Measurements from ENCODE around the gene NLRP12. TPM values are rescaled to one million over a fixed set of nuclear protein-coding genes. Genes with fewer than 3 reads are reported as not detected.

NLRP12 gene
- total and polyA plus RNA-seq, 10 of the 15 experiments (the other 5 are each of a cell fraction or from before 2014, with no cell fraction given), result not detected

DNA sequence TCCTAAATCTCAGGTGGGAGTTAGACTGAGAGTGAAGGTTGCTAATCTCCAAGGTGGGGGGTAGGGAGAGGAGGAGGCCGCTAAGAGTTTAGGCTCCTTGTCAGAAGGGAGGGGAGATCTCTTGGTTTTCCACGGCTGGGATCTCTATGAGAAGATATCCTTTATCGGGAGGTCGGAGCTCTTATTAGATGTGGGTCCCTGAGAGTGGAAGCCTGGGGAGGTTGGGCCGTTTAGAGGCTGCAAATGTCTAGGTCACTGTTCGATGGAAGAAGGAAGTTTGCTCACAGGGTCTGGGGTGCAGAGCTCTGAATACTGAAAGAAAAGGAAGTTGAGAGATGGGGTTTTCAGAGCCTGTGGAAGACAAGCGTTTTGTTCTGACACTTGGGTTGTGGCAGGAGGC lies 47.3 kb upstream of the NLRP12 start:
- Histone ChIP-seq H3K9me3 (replicated peaks; ENCODE audit: control insufficient read depth, insufficient read depth, low read length) (no peaks in the 10 kb centered on the region; the same call in 2 of the 3 replicates), H3K36me3 (ENCODE audit: control insufficient read depth in 2 of 2, insufficient read depth in 2 of 2, low read length in 1 of 2) (no peaks in the 10 kb centered on the region), H3K4me1 (ENCODE audit: control insufficient read depth, insufficient read depth, low read length) (no peaks in the 10 kb centered on the region), H3K9ac (ENCODE audit: control insufficient read depth, insufficient read depth, low read length) (no peak overlapping the region), H2AFZ (ENCODE audit: control insufficient read depth, low read depth, low read length) (no peak overlapping the region), H3K27me3 (replicated peaks in 1 of 2; ENCODE audit: control insufficient read depth in 2 of 2, insufficient read depth in 2 of 2, low read length in 1 of 2) (no peaks in the 10 kb centered on the region), H3K27ac (ENCODE audit: control insufficient read depth, insufficient read depth) (no peak overlapping the region), H3K79me2 (ENCODE audit: control insufficient read depth, insufficient read depth, low read length) (no peaks in the 10 kb centered on the region), H3K4me3 (no peak overlapping the region), H4K20me1 (ENCODE audit: control insufficient read depth, insufficient read depth) (no peaks in the 10 kb centered on the region), H3K4me2 (ENCODE audit: control insufficient read depth, insufficient read depth) (no peak overlapping the region)
- BruUV-seq (replicated peaks), result no TSS peak
- ATAC-seq (no peak), FAIRE-seq (no peak), DNase-seq (ENCODE audit: low read depth, low spot score) (no peak)
- WGBS (ENCODE audit: insufficient coverage, insufficient replicate concordance, low lambda C conversion rate, missing lambda C conversion rate), result 22% methylated on average over 7 of the region's 7 CpGs
- in situ Hi-C loops (cut with MboI) (no loop called here), intact Hi-C loops (cut with micrococcal nuclease; ENCODE audit: unreplicated experiment) (no loop called here)
- TF ChIP-seq SREBF1 (IDR thresholded peaks at IDR 0.05; ENCODE audit: low read length) (no peak), RCOR1 (conservative IDR thresholded peaks at IDR 0.05; ENCODE audit: low read depth, low read length) (no peak), ZNF274 (IDR thresholded peaks at IDR 0.05; ENCODE audit: insufficient read depth, insufficient read length) (no peak), SMC3 (IDR thresholded peaks at IDR 0.05; ENCODE audit: borderline replicate concordance, low read length) (no peak), SUZ12 (IDR thresholded peaks at IDR 0.05; ENCODE audit: unreplicated experiment) (no peak), ATF7 (IDR thresholded peaks at IDR 0.05; ENCODE audit: low read depth) (no peak), JUNB (IDR thresholded peaks at IDR 0.05) (no peak), TARDBP (IDR thresholded peaks at IDR 0.05; ENCODE audit: borderline replicate concordance) (no peak)
- TF ChIP-seq, protein P1, sequence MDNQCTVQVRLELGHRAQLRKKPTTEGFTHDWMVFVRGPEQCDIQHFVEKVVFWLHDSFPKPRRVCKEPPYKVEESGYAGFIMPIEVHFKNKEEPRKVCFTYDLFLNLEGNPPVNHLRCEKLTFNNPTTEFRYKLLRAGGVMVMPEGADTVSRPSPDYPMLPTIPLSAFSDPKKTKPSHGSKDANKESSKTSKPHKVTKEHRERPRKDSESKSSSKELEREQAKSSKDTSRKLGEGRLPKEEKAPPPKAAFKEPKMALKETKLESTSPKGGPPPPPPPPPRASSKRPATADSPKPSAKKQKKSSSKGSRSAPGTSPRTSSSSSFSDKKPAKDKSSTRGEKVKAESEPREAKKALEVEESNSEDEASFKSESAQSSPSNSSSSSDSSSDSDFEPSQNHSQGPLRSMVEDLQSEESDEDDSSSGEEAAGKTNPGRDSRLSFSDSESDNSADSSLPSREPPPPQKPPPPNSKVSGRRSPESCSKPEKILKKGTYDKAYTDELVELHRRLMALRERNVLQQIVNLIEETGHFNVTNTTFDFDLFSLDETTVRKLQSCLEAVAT (IDR thresholded peaks at IDR 0.05), result no peak
- TF ChIP-seq, protein P2, sequence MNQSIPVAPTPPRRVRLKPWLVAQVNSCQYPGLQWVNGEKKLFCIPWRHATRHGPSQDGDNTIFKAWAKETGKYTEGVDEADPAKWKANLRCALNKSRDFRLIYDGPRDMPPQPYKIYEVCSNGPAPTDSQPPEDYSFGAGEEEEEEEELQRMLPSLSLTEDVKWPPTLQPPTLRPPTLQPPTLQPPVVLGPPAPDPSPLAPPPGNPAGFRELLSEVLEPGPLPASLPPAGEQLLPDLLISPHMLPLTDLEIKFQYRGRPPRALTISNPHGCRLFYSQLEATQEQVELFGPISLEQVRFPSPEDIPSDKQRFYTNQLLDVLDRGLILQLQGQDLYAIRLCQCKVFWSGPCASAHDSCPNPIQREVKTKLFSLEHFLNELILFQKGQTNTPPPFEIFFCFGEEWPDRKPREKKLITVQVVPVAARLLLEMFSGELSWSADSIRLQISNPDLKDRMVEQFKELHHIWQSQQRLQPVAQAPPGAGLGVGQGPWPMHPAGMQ (IDR thresholded peaks at IDR 0.05; ENCODE audit: borderline replicate concordance), result no peak
- TF ChIP-seq, protein P3, sequence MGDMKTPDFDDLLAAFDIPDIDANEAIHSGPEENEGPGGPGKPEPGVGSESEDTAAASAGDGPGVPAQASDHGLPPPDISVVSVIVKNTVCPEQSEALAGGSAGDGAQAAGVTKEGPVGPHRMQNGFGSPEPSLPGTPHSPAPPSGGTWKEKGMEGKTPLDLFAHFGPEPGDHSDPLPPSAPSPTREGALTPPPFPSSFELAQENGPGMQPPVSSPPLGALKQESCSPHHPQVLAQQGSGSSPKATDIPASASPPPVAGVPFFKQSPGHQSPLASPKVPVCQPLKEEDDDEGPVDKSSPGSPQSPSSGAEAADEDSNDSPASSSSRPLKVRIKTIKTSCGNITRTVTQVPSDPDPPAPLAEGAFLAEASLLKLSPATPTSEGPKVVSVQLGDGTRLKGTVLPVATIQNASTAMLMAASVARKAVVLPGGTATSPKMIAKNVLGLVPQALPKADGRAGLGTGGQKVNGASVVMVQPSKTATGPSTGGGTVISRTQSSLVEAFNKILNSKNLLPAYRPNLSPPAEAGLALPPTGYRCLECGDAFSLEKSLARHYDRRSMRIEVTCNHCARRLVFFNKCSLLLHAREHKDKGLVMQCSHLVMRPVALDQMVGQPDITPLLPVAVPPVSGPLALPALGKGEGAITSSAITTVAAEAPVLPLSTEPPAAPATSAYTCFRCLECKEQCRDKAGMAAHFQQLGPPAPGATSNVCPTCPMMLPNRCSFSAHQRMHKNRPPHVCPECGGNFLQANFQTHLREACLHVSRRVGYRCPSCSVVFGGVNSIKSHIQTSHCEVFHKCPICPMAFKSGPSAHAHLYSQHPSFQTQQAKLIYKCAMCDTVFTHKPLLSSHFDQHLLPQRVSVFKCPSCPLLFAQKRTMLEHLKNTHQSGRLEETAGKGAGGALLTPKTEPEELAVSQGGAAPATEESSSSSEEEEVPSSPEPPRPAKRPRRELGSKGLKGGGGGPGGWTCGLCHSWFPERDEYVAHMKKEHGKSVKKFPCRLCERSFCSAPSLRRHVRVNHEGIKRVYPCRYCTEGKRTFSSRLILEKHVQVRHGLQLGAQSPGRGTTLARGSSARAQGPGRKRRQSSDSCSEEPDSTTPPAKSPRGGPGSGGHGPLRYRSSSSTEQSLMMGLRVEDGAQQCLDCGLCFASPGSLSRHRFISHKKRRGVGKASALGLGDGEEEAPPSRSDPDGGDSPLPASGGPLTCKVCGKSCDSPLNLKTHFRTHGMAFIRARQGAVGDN (IDR thresholded peaks at IDR 0.05), result no peak
- TF ChIP-seq, protein P4, sequence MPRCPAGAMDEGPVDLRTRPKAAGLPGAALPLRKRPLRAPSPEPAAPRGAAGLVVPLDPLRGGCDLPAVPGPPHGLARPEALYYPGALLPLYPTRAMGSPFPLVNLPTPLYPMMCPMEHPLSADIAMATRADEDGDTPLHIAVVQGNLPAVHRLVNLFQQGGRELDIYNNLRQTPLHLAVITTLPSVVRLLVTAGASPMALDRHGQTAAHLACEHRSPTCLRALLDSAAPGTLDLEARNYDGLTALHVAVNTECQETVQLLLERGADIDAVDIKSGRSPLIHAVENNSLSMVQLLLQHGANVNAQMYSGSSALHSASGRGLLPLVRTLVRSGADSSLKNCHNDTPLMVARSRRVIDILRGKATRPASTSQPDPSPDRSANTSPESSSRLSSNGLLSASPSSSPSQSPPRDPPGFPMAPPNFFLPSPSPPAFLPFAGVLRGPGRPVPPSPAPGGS (IDR thresholded peaks at IDR 0.05; ENCODE audit: borderline replicate concordance, insufficient read depth, low read depth, low read length, poor library complexity, severe bottlenecking), result no peak
- ChIA-PET RAD21 (ENCODE audit: unreplicated experiment) (no interaction called here), SMC1A (ENCODE audit: uncharacterized antibody, unreplicated experiment) (no interaction called here), CTCF (interaction anchor here (0.6 kb wide), 1 partner anchor 186 kb away, joined by 5 read pairs; no protein-coding TSS in a partner anchor), POLR2A (no interaction called here)

Data from GM12878 (cell line).